ENCODE data around the gene CLEC4F. TPM values are rescaled to one million over a fixed set of nuclear protein-coding genes. Genes with fewer than 3 reads are reported as not detected.

CLEC4F gene
- polyA plus RNA-seq, 1 of the 3 experiments (the other 2 are of a cell fraction), result 0.12 TPM

GRCh38 chr2:70807828-70808118 is 12.6 kb downstream of the CLEC4F start:
- DNase-seq, result no peak
- Histone ChIP-seq H3K27ac (ENCODE audit: low read depth in 2 of 2, low read length in 1 of 2) (no peak overlapping the region), H3K27me3 (ENCODE audit: insufficient read depth) (no peaks in the 10 kb centered on the region; the same call in 1 of the 2 replicates), H3K79me2 (ENCODE audit: insufficient read depth) (no peaks in the 10 kb centered on the region), H3K4me2 (no peak overlapping the region), H3K9ac (no peak overlapping the region), H4K20me1 (ENCODE audit: insufficient read depth) (no peaks in the 10 kb centered on the region), H3K36me3 (replicated peaks in 1 of 2; ENCODE audit: control insufficient read depth in 1 of 2, insufficient read depth in 2 of 2, low read length in 1 of 2) (no peaks in the 10 kb centered on the region), H3K4me1 (ENCODE audit: control insufficient read depth in 1 of 2, insufficient read depth in 2 of 2, low read depth in 1 of 2, low read length in 1 of 2) (no peaks in the 10 kb centered on the region), H3K4me3 (ENCODE audit: low read depth in 2 of 2, low read length in 1 of 2) (no peak overlapping the region), H3F3A (replicated peaks; ENCODE audit: insufficient read depth) (no peaks in the 10 kb centered on the region), H3K9me2 (no peaks in the 10 kb centered on the region), H3K9me3 (no peaks in the 10 kb centered on the region), H2AFZ (ENCODE audit: low read depth) (no peak overlapping the region)
- WGBS (ENCODE audit: low lambda C conversion rate), result 69% methylated on average over 4 of the region's 4 CpGs
- ChIA-PET POLR2A (no interaction called here), CTCF (interaction anchor here (1.4 to 1.6 kb wide), 2 partner anchors 12 to 18 kb away, joined by 3 to 5 read pairs; partner anchors contain the start of gene FIGLA)
- TF ChIP-seq CHD2 (IDR thresholded peaks at IDR 0.05; ENCODE audit: low read length, partially characterized antibody), result no peak
- TF ChIP-seq POLR2AphosphoS5 (IDR thresholded peaks at IDR 0.05; ENCODE audit: low read depth, low read length), result no peak
- TF ChIP-seq SMC3 (IDR thresholded peaks at IDR 0.05; ENCODE audit: low read depth, low read length), result no peak
- TF ChIP-seq TEAD4 (IDR thresholded peaks at IDR 0.05; ENCODE audit: borderline replicate concordance, insufficient read depth), result no peak
- TF ChIP-seq RAD21 (IDR thresholded peaks at IDR 0.05; ENCODE audit: low read length), result no peak
- TF ChIP-seq IRF3 (IDR thresholded peaks at IDR 0.05; ENCODE audit: low read depth, low read length), result no peak
- TF ChIP-seq RFX5 (IDR thresholded peaks at IDR 0.05; ENCODE audit: low read length), result no peak

GRCh38 chr2:70807102-70807827 is 13.1 kb downstream of the CLEC4F start:
- 66% methylated on average over 6 of the region's 6 CpGs for WGBS (ENCODE audit: low lambda C conversion rate)
- H4K20me1 ChIP-seq (ENCODE audit: insufficient read depth), result no peaks in the 10 kb centered on the region
- CTCF ChIA-PET, result interaction anchor here (1.4 to 4.0 kb wide), 2 partner anchors 11 to 17 kb away, joined by 3 to 19 read pairs; partner anchors contain the start of gene FIGLA
- no peak for TF ChIP-seq EP300 (IDR thresholded peaks at IDR 0.05; ENCODE audit: borderline replicate concordance in 1 of 2, low read depth in 1 of 2, low read length in 1 of 2)
- no peak for TF ChIP-seq RFX5 (IDR thresholded peaks at IDR 0.05; ENCODE audit: low read length)
- TF ChIP-seq NFIC (IDR thresholded peaks at IDR 0.05; ENCODE audit: borderline replicate concordance), result no peak
- no peak for TF ChIP-seq JUND (IDR thresholded peaks at IDR 0.05)
- TF ChIP-seq, protein P1, sequence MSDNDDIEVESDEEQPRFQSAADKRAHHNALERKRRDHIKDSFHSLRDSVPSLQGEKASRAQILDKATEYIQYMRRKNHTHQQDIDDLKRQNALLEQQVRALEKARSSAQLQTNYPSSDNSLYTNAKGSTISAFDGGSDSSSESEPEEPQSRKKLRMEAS (IDR thresholded peaks at IDR 0.05; ENCODE audit: low read depth), result no peak
- TF ChIP-seq EZH2phosphoT487 (IDR thresholded peaks at IDR 0.05; ENCODE audit: borderline replicate concordance, low read depth), result no peak
- TF ChIP-seq GABPA (IDR thresholded peaks at IDR 0.05; ENCODE audit: low read depth), result no peak
- no peak for TF ChIP-seq USF1 (IDR thresholded peaks at IDR 0.05; ENCODE audit: borderline replicate concordance, low read depth)
- no peak for TF ChIP-seq TCF12 (IDR thresholded peaks at IDR 0.05)
- TF ChIP-seq REST (IDR thresholded peaks at IDR 0.05; ENCODE audit: low read depth, low read length), result no peak
- TF ChIP-seq FOXM1 (IDR thresholded peaks at IDR 0.05; ENCODE audit: low read depth), result no peak
- TF ChIP-seq YY1 (IDR thresholded peaks at IDR 0.05; ENCODE audit: low read depth), result no peak
- no peak for TF ChIP-seq RXRA (IDR thresholded peaks at IDR 0.05; ENCODE audit: borderline replicate concordance, low read depth)
- no peak for TF ChIP-seq TAF1 (IDR thresholded peaks at IDR 0.05; ENCODE audit: borderline replicate concordance, low read depth, low read length)
- TF ChIP-seq, protein P2, sequence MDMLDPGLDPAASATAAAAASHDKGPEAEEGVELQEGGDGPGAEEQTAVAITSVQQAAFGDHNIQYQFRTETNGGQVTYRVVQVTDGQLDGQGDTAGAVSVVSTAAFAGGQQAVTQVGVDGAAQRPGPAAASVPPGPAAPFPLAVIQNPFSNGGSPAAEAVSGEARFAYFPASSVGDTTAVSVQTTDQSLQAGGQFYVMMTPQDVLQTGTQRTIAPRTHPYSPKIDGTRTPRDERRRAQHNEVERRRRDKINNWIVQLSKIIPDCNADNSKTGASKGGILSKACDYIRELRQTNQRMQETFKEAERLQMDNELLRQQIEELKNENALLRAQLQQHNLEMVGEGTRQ (IDR thresholded peaks at IDR 0.05; ENCODE audit: borderline replicate concordance, low read depth, low read length), result no peak

More at GRCh38 chr2:70807102-70807827, 13.1 kb downstream of the CLEC4F start:
- H3K27me3 ChIP-seq (ENCODE audit: insufficient read depth), result no peaks in the 10 kb centered on the region; the same call in 1 of the 2 replicates
- H3K9me2 ChIP-seq, result no peaks in the 10 kb centered on the region
- H3K4me1 ChIP-seq (ENCODE audit: control insufficient read depth in 1 of 2, insufficient read depth in 2 of 2, low read depth in 1 of 2, low read length in 1 of 2), result no peaks in the 10 kb centered on the region
- H3K4me3 ChIP-seq (ENCODE audit: low read depth in 2 of 2, low read length in 1 of 2), result no peak overlapping the region
- H3K27ac ChIP-seq (ENCODE audit: low read depth in 2 of 2, low read length in 1 of 2), result no peak overlapping the region
- POLR2A ChIA-PET, result no interaction called here
- H3F3A ChIP-seq (replicated peaks; ENCODE audit: insufficient read depth), result no peaks in the 10 kb centered on the region
- no peak overlapping the region for H3K4me2 ChIP-seq
- H3K79me2 ChIP-seq (ENCODE audit: insufficient read depth), result no peaks in the 10 kb centered on the region
- H3K9ac ChIP-seq, result no peak overlapping the region
- no peak overlapping the region for H2AFZ ChIP-seq (ENCODE audit: low read depth)
- H3K36me3 ChIP-seq (replicated peaks in 1 of 2; ENCODE audit: control insufficient read depth in 1 of 2, insufficient read depth in 2 of 2, low read length in 1 of 2), result no peaks in the 10 kb centered on the region
- no peaks in the 10 kb centered on the region for H3K9me3 ChIP-seq
- DNase-seq, result no peak
